Heart left ventricle (tissue), 13 donors: ENCODE measurements around the gene ACAA2.

ENCODE experiments used
- CTCF ChIP-seq, 12 donors: fragments of 200-600 bp; sonication (generic) in 4 of 12; IDR thresholded peaks; one replicate each; pipeline versions ENCODE4 v1.5.0 to v1.8.0; 2018 to 2022; ENCODE audit warnings: antibody characterized with exemption in 12 of 12, mild to moderate bottlenecking in 5 of 12
- POLR2A ChIP-seq, 2 donors: fragments of 450-650 bp; IDR thresholded peaks; one replicate each; pipeline ENCODE4 v1.6.1; 2017; ENCODE audit warnings: antibody characterized with exemption in 2 of 2, mild to moderate bottlenecking in 2 of 2, moderate library complexity in 2 of 2
- donor health status: ischemic (EF 13 %, LVEDD 7.1; RV severe dilation, severe dysfunction).
- donor health status: DM: no; HTN: yes; CAD: no.
- donor health status: DM: no; HTN: no; CAD: no.
- donor health status: ischemic (EF 25% LVEDD 6.9; RV normal size, moderate dysfunction).
- donor health status: ischemic (EF 25% LVEDD 5.7; RV mildly dilated, moderate dysfunction).
- donor health status: ischemic (EF 35%, LVEDD 5.7; RV mildly dilated, moderate dysfunction).
- donor health status: nonischemic (EF 11% LVEDD 7.7; RV severe dilation, severe dysfunction).
- donor health status: DM: yes; HTN: yes; CAD: no.
- donor health status: PGD.
- donor health status: ischemic (EF 29% LVEDD 5.4; RV normal size, mild dysfunction).
- donor health status: nonischemic (EF 23%, LVEDD 6.1; RV moderate dilation, normal function).

GRCh38 chr18:49738721-49739120, 74.6 kb downstream of the ACAA2 start:
- TF ChIP-seq CTCF (IDR thresholded peaks at IDR 0.05) (no peak), POLR2A (IDR thresholded peaks at IDR 0.05) (no peak)
